ENCODE results near the gene HBQ1. TPM values are rescaled to one million over a fixed set of nuclear protein-coding genes. Genes with fewer than 3 reads are reported as not detected.

Gene HBQ1
- total RNA-seq, 1 experiment from 2014 or later: not detected

GRCh38 chr16:138049-138417 lies 42.2 kb upstream of the HBQ1 start:
- no peak for TF ChIP-seq CTCF (IDR thresholded peaks at IDR 0.05; ENCODE audit: unreplicated experiment)
- H3K27me3 Mint-ChIP-seq (ENCODE audit: unreplicated experiment): no peaks in the 10 kb centered on the region
- no TSS peak for BruUV-seq (replicated peaks)
- H3K4me1 Mint-ChIP-seq (ENCODE audit: low read depth, unreplicated experiment): no peaks in the 10 kb centered on the region
- intact Hi-C loops (cut with micrococcal nuclease; ENCODE audit: unreplicated experiment): no loop called here
- H3K9me3 Mint-ChIP-seq (ENCODE audit: low read depth, unreplicated experiment): no peaks in the 10 kb centered on the region
- peak overlapping the region; percentile 88 for H3K27ac Mint-ChIP-seq (ENCODE audit: unreplicated experiment)
- no peak for DNase-seq
- CTCF ChIA-PET: interaction anchor here (0.8 kb wide), 1 partner anchor 590 kb away, joined by 3 read pairs; no protein-coding TSS in a partner anchor
- peaks cover 41% of the 10 kb centered on the region for H3K36me3 Mint-ChIP-seq (ENCODE audit: insufficient read depth, unreplicated experiment)
- peak overlapping the region; percentile 93 for H3K4me3 Mint-ChIP-seq (ENCODE audit: low read depth, unreplicated experiment)

- Mint-ChIP-seq H3K4me3 (ENCODE audit: low read depth, unreplicated experiment) (no peak overlapping the region), H3K4me1 (ENCODE audit: low read depth, unreplicated experiment) (no peaks in the 10 kb centered on the region), H3K36me3 (ENCODE audit: insufficient read depth, unreplicated experiment) (peaks cover 40% of the 10 kb centered on the region), H3K27me3 (ENCODE audit: unreplicated experiment) (peaks cover 18% of the 10 kb centered on the region), H3K9me3 (ENCODE audit: low read depth, unreplicated experiment) (no peaks in the 10 kb centered on the region), H3K27ac (ENCODE audit: unreplicated experiment) (no peak overlapping the region)
- DNase-seq: no peak
- TF ChIP-seq CTCF (IDR thresholded peaks at IDR 0.05; ENCODE audit: unreplicated experiment): no peak
- CTCF ChIA-PET: interaction anchor here (0.8 to 1.1 kb wide), 2 partner anchors 11 to 213 kb away, joined by 6 read pairs; no protein-coding TSS in a partner anchor
- intact Hi-C loops (cut with micrococcal nuclease; ENCODE audit: unreplicated experiment): no loop called here
- BruUV-seq (replicated peaks): no TSS peak
These were observed 39.9 kb upstream of the HBQ1 start for GRCh38 chr16:140175-140857.

GRCh38 chr16:142405-142967 lies 37.8 kb upstream of the HBQ1 start:
- BruUV-seq (replicated peaks): no TSS peak
- Mint-ChIP-seq H3K36me3 (ENCODE audit: insufficient read depth, unreplicated experiment) (peaks cover 28% of the 10 kb centered on the region), H3K4me1 (ENCODE audit: low read depth, unreplicated experiment) (no peaks in the 10 kb centered on the region), H3K27me3 (ENCODE audit: unreplicated experiment) (peaks cover 18% of the 10 kb centered on the region), H3K4me3 (ENCODE audit: low read depth, unreplicated experiment) (no peak overlapping the region), H3K9me3 (ENCODE audit: low read depth, unreplicated experiment) (no peaks in the 10 kb centered on the region), H3K27ac (ENCODE audit: unreplicated experiment) (no peak overlapping the region)
- CTCF ChIA-PET: no interaction called here
- no peak for TF ChIP-seq CTCF (IDR thresholded peaks at IDR 0.05; ENCODE audit: unreplicated experiment)
- no peak for DNase-seq
- intact Hi-C loops (cut with micrococcal nuclease; ENCODE audit: unreplicated experiment): no loop called here

- CTCF ChIA-PET: no interaction called here
- H3K4me3 Mint-ChIP-seq (ENCODE audit: low read depth, unreplicated experiment): no peak overlapping the region
- no peak overlapping the region for H3K27ac Mint-ChIP-seq (ENCODE audit: unreplicated experiment)
These were observed 37.2 kb upstream of the HBQ1 start for GRCh38 chr16:143047-143446.

More at GRCh38 chr16:143047-143446, 37.2 kb upstream of the HBQ1 start:
- intact Hi-C loops (cut with micrococcal nuclease; ENCODE audit: unreplicated experiment): no loop called here
- DNase-seq: no peak
- H3K4me1 Mint-ChIP-seq (ENCODE audit: low read depth, unreplicated experiment): no peaks in the 10 kb centered on the region
- peaks cover 21% of the 10 kb centered on the region for H3K27me3 Mint-ChIP-seq (ENCODE audit: unreplicated experiment)
- H3K36me3 Mint-ChIP-seq (ENCODE audit: insufficient read depth, unreplicated experiment): peaks cover 22% of the 10 kb centered on the region
- no TSS peak for BruUV-seq (replicated peaks)
- TF ChIP-seq CTCF (IDR thresholded peaks at IDR 0.05; ENCODE audit: unreplicated experiment): no peak
- no peaks in the 10 kb centered on the region for H3K9me3 Mint-ChIP-seq (ENCODE audit: low read depth, unreplicated experiment)
